ENCODE results near the gene MAGI1.

GRCh38 chr3:65666448-65667091 is 372.1 kb downstream of the MAGI1 start:
- no peak for TF ChIP-seq NFRKB (IDR thresholded peaks at IDR 0.05)
- no peak for TF ChIP-seq HDGF (IDR thresholded peaks at IDR 0.05; ENCODE audit: borderline replicate concordance)
- TF ChIP-seq FOXA1 (IDR thresholded peaks at IDR 0.05): no peak
- TF ChIP-seq SUZ12 (IDR thresholded peaks at IDR 0.05): no peak
- TF ChIP-seq ZNF384 (IDR thresholded peaks at IDR 0.05): no peak
- no peak for TF ChIP-seq CTBP1 (IDR thresholded peaks at IDR 0.05; ENCODE audit: borderline replicate concordance)

Data from HEK293T (cell line).